Endothelial cell (in vitro differentiated cells): Measurements from ENCODE around the gene CDC27. TPM values are rescaled to one million over a fixed set of nuclear protein-coding genes. Genes with fewer than 3 reads are reported as not detected.
"Not testable (repeated sequence)": the region's sequence is repeated elsewhere in the genome, so short reads cannot be mapped to it uniquely, and the experiment has no call there.

Experiments used
- DNase-seq: peaks from one replicate; pipeline ENCODE4 v3.0.0; 2021; ENCODE audit warnings: low spot score
- H3K27ac Mint-ChIP-seq: one replicate; pipeline ENCODE4 v1.8.0; 2021; ENCODE audit warnings: mixed read lengths, inconsistent platforms; ENCODE audit not compliant: unreplicated experiment
- H3K27me3 Mint-ChIP-seq: one replicate; pipeline ENCODE4 v1.8.0; 2021; ENCODE audit warnings: mild to moderate bottlenecking, moderate library complexity, mixed read lengths, inconsistent platforms; ENCODE audit not compliant: unreplicated experiment
- H3K36me3 Mint-ChIP-seq: one replicate; pipeline ENCODE4 v1.8.0; 2021; ENCODE audit warnings: mild to moderate bottlenecking, low read depth, mixed read lengths, inconsistent platforms; ENCODE audit not compliant: unreplicated experiment
- H3K4me1 Mint-ChIP-seq: one replicate; pipeline ENCODE4 v1.8.0; 2021; ENCODE audit warnings: mild to moderate bottlenecking, mixed read lengths, inconsistent platforms; ENCODE audit not compliant: unreplicated experiment
- H3K4me3 Mint-ChIP-seq: one replicate; pipeline ENCODE4 v1.8.0; 2021; ENCODE audit warnings: mild to moderate bottlenecking, mixed read lengths, inconsistent platforms; ENCODE audit not compliant: unreplicated experiment
- H3K9me3 Mint-ChIP-seq: one replicate; pipeline ENCODE4 v1.8.0; 2021; ENCODE audit warnings: mixed read lengths, inconsistent platforms; ENCODE audit not compliant: unreplicated experiment
- total RNA-seq: library from RNA; stranded (reverse); fragmentation: NEBNext Ultra II Directional; extraction: Animal tissue kit (Norgen Biotek cat#: 25700); gene quantifications from one replicate; pipeline ENCODE4 v1.2.1, GENCODE V29; 2021; ENCODE audit not compliant: unreplicated experiment
- TF ChIP-seq, protein P1 (sequence below): fragments of 200-600 bp; sonication (generic); IDR thresholded peaks from one replicate; pipeline ENCODE4 v1.5.0; 2021; ENCODE audit warnings: antibody characterized with exemption; ENCODE audit not compliant: unreplicated experiment

CDC27 gene
- total RNA-seq, 1 donor from 2014 or later, result 108 TPM

DNA sequence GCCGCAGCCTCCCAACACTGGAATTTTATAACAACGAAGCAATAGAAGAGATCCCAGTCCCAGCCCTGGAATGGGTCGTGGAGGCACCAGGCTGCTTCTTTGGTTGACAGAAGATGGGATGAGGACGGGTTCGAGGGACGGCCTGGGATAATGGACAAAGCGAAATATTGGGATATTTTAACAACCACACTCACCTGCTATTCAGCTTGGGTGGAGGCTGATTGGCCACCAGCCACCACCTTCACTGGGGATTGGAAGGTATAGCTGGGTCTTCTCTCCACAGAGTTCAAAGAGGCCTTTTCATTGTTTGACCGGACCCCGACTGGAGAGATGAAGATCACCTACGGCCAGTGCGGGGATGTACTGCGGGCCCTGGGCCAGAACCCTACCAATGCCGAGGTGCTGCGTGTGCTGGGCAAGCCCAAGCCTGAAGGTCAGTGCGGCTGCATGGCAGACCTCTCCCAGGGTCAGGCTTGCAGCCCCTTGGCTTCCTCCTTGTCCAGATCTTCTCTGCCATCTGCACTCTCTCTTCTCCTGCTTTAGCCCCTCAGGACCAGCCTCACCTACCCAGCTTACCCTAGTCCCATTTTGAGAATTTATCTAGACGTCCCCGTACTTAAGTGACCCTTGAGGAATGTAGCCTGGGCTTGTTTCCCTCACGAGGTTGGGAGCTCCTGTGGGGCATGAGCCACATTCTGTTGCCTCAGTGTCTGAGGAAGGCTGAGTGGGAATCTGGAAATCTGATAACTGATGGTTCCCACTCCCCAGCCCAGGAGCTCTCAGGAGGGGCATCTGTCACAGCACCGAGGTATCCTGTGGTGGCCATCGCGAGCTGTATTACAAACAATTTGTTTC is 30.8 kb upstream of the CDC27 start:
- Mint-ChIP-seq H3K4me1 (no peaks in the 10 kb centered on the region), H3K36me3 (peaks cover 6% of the 10 kb centered on the region), H3K4me3 (no peak overlapping the region), H3K27me3 (peaks cover 10% of the 10 kb centered on the region), H3K27ac (no peak overlapping the region), H3K9me3 (peaks cover 12% of the 10 kb centered on the region)
- DNase-seq, result no peak
- TF ChIP-seq, protein P1, sequence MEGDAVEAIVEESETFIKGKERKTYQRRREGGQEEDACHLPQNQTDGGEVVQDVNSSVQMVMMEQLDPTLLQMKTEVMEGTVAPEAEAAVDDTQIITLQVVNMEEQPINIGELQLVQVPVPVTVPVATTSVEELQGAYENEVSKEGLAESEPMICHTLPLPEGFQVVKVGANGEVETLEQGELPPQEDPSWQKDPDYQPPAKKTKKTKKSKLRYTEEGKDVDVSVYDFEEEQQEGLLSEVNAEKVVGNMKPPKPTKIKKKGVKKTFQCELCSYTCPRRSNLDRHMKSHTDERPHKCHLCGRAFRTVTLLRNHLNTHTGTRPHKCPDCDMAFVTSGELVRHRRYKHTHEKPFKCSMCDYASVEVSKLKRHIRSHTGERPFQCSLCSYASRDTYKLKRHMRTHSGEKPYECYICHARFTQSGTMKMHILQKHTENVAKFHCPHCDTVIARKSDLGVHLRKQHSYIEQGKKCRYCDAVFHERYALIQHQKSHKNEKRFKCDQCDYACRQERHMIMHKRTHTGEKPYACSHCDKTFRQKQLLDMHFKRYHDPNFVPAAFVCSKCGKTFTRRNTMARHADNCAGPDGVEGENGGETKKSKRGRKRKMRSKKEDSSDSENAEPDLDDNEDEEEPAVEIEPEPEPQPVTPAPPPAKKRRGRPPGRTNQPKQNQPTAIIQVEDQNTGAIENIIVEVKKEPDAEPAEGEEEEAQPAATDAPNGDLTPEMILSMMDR, result no peak

- no peak for DNase-seq
- Mint-ChIP-seq H3K4me3 (no peak overlapping the region), H3K9me3 (peaks cover 6% of the 10 kb centered on the region), H3K27me3 (peaks cover 10% of the 10 kb centered on the region), H3K27ac (no peak overlapping the region), H3K36me3 (peaks cover 6% of the 10 kb centered on the region), H3K4me1 (no peaks in the 10 kb centered on the region)
- TF ChIP-seq, protein P1, result no peak
Measured at GRCh38 chr17:47218896-47219430, 29.9 kb upstream of the CDC27 start.

DNA sequence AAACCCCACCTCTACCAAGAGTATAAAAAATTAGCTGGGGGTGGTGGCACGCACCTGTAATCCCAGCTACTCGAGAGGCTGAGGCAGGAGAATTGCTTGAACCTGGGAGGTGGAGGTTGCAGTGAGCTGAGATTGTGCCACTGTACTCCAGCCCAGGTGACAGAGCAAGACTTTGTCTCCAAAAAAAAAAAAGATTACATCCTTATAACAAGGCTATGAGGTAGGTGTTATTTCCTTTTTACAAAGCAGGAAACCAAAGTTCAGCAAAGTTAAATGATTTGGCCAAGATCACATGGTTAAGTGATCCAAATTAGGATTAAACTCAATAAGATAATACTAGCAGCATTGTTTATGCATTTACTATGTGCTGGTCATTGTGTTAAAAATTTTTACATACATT is 28.2 kb upstream of the CDC27 start:
- not testable (repeated sequence) for H3K4me1 Mint-ChIP-seq, H3K36me3 Mint-ChIP-seq, H3K4me3 Mint-ChIP-seq, H3K9me3 Mint-ChIP-seq, H3K27me3 Mint-ChIP-seq, H3K27ac Mint-ChIP-seq, DNase-seq

DNA sequence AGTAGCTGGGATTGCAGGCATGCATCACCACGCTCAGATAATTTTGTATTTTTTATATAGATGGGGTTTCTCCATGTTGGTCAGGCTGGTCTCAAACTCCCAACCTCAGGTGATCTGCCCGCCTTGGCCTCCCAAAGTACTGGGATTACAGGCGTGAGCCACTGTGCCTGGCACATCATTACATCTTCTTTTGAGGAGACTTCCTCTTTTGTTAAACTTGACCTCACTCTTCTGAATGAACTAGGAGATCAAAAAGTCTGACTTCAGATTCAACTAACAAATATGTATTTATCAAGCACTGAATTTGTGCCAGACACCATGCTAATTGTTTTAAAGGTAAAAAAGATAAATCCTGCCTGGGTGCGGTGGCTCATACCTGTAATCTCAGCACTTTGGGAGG is 27.7 kb upstream of the CDC27 start:
- not testable (repeated sequence) for H3K9me3 Mint-ChIP-seq, H3K4me3 Mint-ChIP-seq, DNase-seq, H3K36me3 Mint-ChIP-seq, H3K27ac Mint-ChIP-seq, H3K4me1 Mint-ChIP-seq, H3K27me3 Mint-ChIP-seq

DNA sequence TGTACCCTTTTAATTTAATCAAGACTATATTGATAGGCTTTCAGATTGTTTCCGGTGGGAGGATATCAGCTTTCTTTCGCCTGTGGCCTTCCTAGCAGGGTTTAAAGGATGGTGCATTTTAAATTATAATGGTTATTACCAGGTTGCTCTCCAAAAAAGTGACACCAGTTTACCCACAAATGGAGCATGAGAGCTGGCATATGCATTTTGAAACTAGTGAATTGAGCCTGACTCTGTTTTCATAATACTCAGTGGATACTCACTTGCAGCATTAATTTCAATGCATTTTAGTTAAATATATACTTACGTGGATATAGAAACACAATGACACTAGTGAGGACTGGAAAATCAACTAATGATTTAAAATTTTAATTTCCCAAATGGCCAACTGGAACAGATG is 25.8 kb upstream of the CDC27 start:
- DNase-seq, result no peak
- Mint-ChIP-seq H3K27me3 (peaks cover 4% of the 10 kb centered on the region), H3K4me1 (no peaks in the 10 kb centered on the region), H3K4me3 (no peak overlapping the region), H3K27ac (no peak overlapping the region), H3K36me3 (no peaks in the 10 kb centered on the region), H3K9me3 (no peaks in the 10 kb centered on the region)
- TF ChIP-seq, protein P1, result no peak

- no peaks in the 10 kb centered on the region for H3K36me3 Mint-ChIP-seq
- H3K27ac Mint-ChIP-seq, result no peak overlapping the region
- H3K27me3 Mint-ChIP-seq, result peaks cover 5% of the 10 kb centered on the region
- no peaks in the 10 kb centered on the region for H3K9me3 Mint-ChIP-seq
- H3K4me3 Mint-ChIP-seq, result no peak overlapping the region
- no peaks in the 10 kb centered on the region for H3K4me1 Mint-ChIP-seq
- TF ChIP-seq, protein P1, result no peak
- DNase-seq, result no peak
Measured at GRCh38 chr17:47213540-47213939, 24.4 kb upstream of the CDC27 start.
